ENCODE data around the gene NUP188. TPM values are rescaled to one million over a fixed set of nuclear protein-coding genes. Genes with fewer than 3 reads are reported as not detected.
"Not testable (repeated sequence)": the region's sequence is repeated elsewhere in the genome, so short reads cannot be mapped to it uniquely, and the experiment has no call there.

NUP188 gene
- polyA plus RNA-seq, 1 experiment = 49.2 TPM

DNA sequence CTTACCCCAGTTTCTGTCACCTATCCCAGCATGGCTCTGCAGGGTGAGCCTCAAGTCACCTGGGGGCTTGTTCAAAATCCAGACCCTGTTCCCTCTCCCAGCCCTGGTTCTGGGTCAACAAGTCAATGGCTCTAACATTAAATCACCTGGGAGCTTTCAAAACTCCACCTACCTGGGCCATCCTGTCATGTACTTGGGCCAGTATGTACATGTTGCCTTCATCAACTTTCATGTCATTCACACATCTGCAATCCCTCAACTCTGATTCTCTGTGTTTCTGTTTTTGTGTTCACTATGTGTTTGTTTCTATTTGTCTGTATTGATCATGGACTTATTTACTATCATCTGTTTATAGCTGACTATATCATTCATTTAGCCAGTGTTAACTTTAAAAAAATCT lies 82.7 kb downstream of the NUP188 start:
- TF ChIP-seq, protein P1, sequence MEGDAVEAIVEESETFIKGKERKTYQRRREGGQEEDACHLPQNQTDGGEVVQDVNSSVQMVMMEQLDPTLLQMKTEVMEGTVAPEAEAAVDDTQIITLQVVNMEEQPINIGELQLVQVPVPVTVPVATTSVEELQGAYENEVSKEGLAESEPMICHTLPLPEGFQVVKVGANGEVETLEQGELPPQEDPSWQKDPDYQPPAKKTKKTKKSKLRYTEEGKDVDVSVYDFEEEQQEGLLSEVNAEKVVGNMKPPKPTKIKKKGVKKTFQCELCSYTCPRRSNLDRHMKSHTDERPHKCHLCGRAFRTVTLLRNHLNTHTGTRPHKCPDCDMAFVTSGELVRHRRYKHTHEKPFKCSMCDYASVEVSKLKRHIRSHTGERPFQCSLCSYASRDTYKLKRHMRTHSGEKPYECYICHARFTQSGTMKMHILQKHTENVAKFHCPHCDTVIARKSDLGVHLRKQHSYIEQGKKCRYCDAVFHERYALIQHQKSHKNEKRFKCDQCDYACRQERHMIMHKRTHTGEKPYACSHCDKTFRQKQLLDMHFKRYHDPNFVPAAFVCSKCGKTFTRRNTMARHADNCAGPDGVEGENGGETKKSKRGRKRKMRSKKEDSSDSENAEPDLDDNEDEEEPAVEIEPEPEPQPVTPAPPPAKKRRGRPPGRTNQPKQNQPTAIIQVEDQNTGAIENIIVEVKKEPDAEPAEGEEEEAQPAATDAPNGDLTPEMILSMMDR (IDR thresholded peaks at IDR 0.05; ENCODE audit: insufficient read depth, low read depth, low read length) = no peak
- ChIA-PET CTCF (interaction anchor here (0.8 to 1.7 kb wide), 4 partner anchors 11 to 101 kb away, joined by 3 to 6 read pairs (median 4); no protein-coding TSS in a partner anchor), POLR2A (no interaction called here)
- H3K4me3 ChIP-seq (ENCODE audit: low read depth, low read length) = no peak overlapping the region
- no peaks in the 10 kb centered on the region for H3K27me3 ChIP-seq (ENCODE audit: control insufficient read depth, insufficient read depth, low read length)
- DNase-seq (ENCODE audit: low read depth) = no peak
- H3K36me3 ChIP-seq (ENCODE audit: control insufficient read depth, insufficient read depth, low read length) = no peaks in the 10 kb centered on the region

DNA sequence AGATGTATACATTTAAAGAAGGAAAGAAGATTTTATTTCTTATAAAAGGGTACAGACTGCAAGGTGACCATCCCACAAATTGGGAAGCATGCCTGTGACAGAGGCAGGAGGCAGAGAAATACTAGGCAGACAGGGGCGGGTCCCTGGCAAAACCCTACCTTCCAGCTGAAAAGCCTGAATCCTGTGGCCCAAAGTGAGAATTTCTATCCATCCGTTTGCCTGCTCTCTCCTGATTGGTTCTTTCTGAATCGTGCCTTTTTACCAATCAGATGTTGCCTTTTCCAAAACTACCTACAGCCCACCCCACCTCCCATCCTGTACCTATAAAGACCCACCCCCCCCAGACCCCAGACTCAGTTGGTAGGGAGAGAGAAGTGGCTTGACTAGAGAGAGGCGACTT lies 84.0 kb downstream of the NUP188 start:
- ChIA-PET POLR2A (no interaction called here), CTCF (no interaction called here)
- Histone ChIP-seq H3K27me3 (ENCODE audit: control insufficient read depth, insufficient read depth, low read length) (no peaks in the 10 kb centered on the region), H3K4me3 (ENCODE audit: low read depth, low read length) (no peak overlapping the region), H3K36me3 (ENCODE audit: control insufficient read depth, insufficient read depth, low read length) (no peaks in the 10 kb centered on the region)
- DNase-seq (ENCODE audit: low read depth) = no peak
- TF ChIP-seq, protein P1 (IDR thresholded peaks at IDR 0.05; ENCODE audit: insufficient read depth, low read depth, low read length) = no peak

DNA sequence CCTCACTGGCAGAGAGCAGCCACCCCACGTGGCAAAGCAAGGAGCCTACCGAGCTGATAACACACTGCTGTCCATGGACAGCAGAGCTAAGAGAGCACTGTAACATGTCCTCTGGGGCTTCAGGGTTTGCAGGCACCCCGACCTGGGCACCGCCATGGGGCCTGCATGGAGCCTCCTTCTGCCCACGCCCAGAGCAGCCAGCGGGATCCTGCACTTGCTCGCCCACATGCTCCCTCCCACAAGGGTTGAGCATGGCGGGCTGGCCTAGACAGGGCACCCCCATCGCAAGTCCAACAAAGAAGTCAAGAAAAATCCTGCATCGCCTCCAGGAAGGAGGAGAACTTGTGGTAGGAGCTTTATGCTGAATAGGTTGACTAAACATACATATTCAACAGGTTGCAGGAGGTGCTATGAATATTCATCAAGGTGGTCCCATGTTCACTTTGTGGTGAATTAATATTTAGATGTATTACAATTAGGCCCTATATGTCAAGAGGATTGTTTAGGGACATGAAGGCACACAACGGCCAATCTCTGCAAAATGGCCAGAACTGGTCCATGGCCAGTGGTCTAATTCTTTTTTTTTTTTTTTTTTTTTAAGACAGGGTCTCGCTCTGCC lies 85.2 kb downstream of the NUP188 start:
- no peaks in the 10 kb centered on the region for H3K27me3 ChIP-seq (ENCODE audit: control insufficient read depth, insufficient read depth, low read length)
- no peaks in the 10 kb centered on the region for H3K36me3 ChIP-seq (ENCODE audit: control insufficient read depth, insufficient read depth, low read length)
- TF ChIP-seq, protein P1 (IDR thresholded peaks at IDR 0.05; ENCODE audit: insufficient read depth, low read depth, low read length) = no peak
- H3K4me3 ChIP-seq (ENCODE audit: low read depth, low read length) = no peak overlapping the region
- POLR2A ChIA-PET = no interaction called here
- CTCF ChIA-PET = no interaction called here
- no peak for DNase-seq (ENCODE audit: low read depth)

DNA sequence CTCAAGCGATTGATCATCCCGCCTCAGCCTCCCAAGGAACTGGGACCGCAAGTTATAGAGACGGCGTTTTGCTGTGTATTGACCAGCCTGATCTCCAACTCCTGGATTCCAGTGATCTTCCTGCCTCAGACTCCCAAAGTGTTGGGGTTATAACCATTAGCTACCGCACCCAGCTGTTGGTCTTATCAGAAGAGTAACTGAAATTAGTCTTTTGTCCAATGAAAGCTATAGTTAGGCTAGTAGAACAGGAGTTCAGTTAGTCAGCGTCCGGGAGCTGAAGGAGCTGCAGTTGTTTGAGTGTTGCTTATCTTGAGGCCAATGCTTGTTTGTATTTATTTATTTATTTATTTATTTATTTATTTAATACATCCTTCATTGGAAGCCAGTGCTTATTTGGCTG lies 85.7 kb downstream of the NUP188 start:
- POLR2A ChIA-PET = no interaction called here
- DNase-seq (ENCODE audit: low read depth) = no peak
- no peaks in the 10 kb centered on the region for H3K27me3 ChIP-seq (ENCODE audit: control insufficient read depth, insufficient read depth, low read length)
- TF ChIP-seq, protein P1 (IDR thresholded peaks at IDR 0.05; ENCODE audit: insufficient read depth, low read depth, low read length) = no peak
- CTCF ChIA-PET = no interaction called here
- no peaks in the 10 kb centered on the region; the same call in 1 of the 2 replicates for H3K36me3 ChIP-seq (ENCODE audit: control insufficient read depth, insufficient read depth, low read length)
- no peak overlapping the region for H3K4me3 ChIP-seq (ENCODE audit: low read depth, low read length)

DNA sequence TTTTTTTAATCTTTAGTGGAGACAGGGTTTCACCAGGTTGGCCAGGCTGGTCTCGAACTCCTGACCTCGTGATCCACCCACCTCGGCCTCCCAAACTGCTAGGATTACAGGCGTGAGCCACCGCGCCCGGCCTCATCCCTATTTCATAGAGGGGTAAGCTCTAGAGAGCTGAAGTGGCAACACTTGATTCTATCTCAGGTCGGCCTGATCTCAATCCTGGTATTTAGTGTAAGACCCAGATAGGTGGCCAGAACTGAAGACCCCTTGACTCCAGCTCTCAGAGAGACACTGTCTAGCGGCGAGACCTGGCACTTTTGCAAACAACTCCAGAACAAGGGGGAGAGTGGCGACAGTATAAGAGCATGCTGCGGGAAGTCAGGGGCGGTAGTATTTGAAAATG lies 88.3 kb downstream of the NUP188 start:
- POLR2A ChIA-PET = interaction anchor here (0.6 kb wide), 1 partner anchor 177 kb away, joined by 5 read pairs; no protein-coding TSS in a partner anchor
- H3K4me3 ChIP-seq (ENCODE audit: low read depth, low read length) = peak overlapping the region; percentile 28
- DNase-seq (ENCODE audit: low read depth); H3K27me3 ChIP-seq (ENCODE audit: control insufficient read depth, insufficient read depth, low read length); H3K36me3 ChIP-seq (ENCODE audit: control insufficient read depth, insufficient read depth, low read length): not testable (repeated sequence)
- CTCF ChIA-PET = interaction anchor here (0.5 kb wide), 1 partner anchor 19 kb away, joined by 3 read pairs; no protein-coding TSS in a partner anchor

Data from BJ (cell line).